Pancreas (tissue), 10 donors: Measurements from ENCODE around the gene PRICKLE2. TPM values are rescaled to one million over a fixed set of nuclear protein-coding genes. Genes with fewer than 3 reads are reported as not detected.

Source experiments
- ATAC-seq, 4 donors: fragments of 200-7000 bp; cut with Tn5 transposase; one replicate each; pipeline versions ENCODE4 v1.8.0 to v1.9.1; 2020; ENCODE audit warnings: mild to moderate bottlenecking in 4 of 4, moderate library complexity in 4 of 4
- DNase-seq, 6 donors: peaks; one replicate each; pipeline ENCODE4 v3.0.0-alpha.2; 2020
- FAIRE-seq: peaks from 2 replicates; lab custom pipeline; 2012; peaks lifted over from hg19 to GRCh38; lab: Jason Lieb, UNC
- H3K27ac ChIP-seq, 4 donors: fragments of 200-600 bp; sonication (generic); 1 replicate in 3 of 4; 2 replicates in 1 of 4; pipeline versions ENCODE4 v1.5.0 to v1.8.0; 2020
- H3K27me3 ChIP-seq, 4 donors: fragments of 200-600 bp; one replicate each; pipeline ENCODE4 v1.8.0; 2021
- H3K36me3 ChIP-seq, 3 donors: fragments of 200-600 bp; sonication (generic) in 1 of 3; one replicate each; pipeline versions ENCODE4 v1.5.0 to v1.8.0; 2020 to 2021
- H3K4me1 ChIP-seq, 3 donors: fragments of 200-600 bp; one replicate each; pipeline ENCODE4 v1.8.0; 2021
- H3K4me3 ChIP-seq, 4 donors: fragments of 200-600 bp; sonication (generic) in 2 of 4; one replicate each; pipeline versions ENCODE4 v1.5.0 to v1.8.0; 2020 to 2021
- H3K9me3 ChIP-seq, 4 donors: fragments of 200-600 bp; one replicate each; pipeline ENCODE4 v1.8.0; 2021
- WGBS, 2 donors: extraction: QIAGEN DNeasy Blood & Tissue Kit; methylation state at CpG; one replicate each; pipeline ENCODE4 v1.1.7; 2013; 5-methylcytosine and 5-hydroxymethylcytosine counted together
- intact Hi-C, 3 donors: fragments of 100-400 bp; cut with DNase I; formaldehyde crosslinking; loops; one replicate each; pipeline versions ENCODE4 v1.11.1 to v1.14.2; 2022
- polyA plus RNA-seq, 2 donors: library from polyadenylated mRNA; stranded (reverse); fragments of 200-250 nt; gene quantifications; one replicate each; pipeline ENCODE4 v1.2.3, GENCODE V29; 2013
- total RNA-seq, 6 donors: library from RNA; stranded (reverse); fragmentation: NEBNext Ultra II Directional in 4 of 6; extraction: Animal tissue kit (Norgen Biotek cat#: 25700) in 4 of 6; gene quantifications; one replicate each; pipeline versions ENCODE4 v1.2.1 to v1.2.4, GENCODE V29; 2021 to 2023
- TF ChIP-seq, protein P1 (sequence below), 4 donors: fragments of 200-600 bp; sonication (generic) in 3 of 4; IDR thresholded peaks; one replicate each; pipeline versions ENCODE4 v1.5.0 to v1.8.0; 2021; ENCODE audit warnings: antibody characterized with exemption in 4 of 4
- donor health status: healthy with polysubstance abuse.
- donor health status: DM: no; HTN: no; CAD: no; lungs with moderate emphysema.
- donor health status: DM: no; HTN: no; CAD: no.
- donor health status: control.
- donor health status: control.
- donor health status: Bipolar disorder and iron deficiency.
- donor health status: DM: yes; HTN: yes; CAD: no.
- donor health status: DM: no; HTN: no; CAD: no.
- donor health status: DM: no; HTN: no; CAD: no.
- donor health status: DM: yes; HTN: yes; CAD: no.

PRICKLE2 gene
- 10 to 100 TPM in 2 of 6 donors, 1 to 10 TPM in 4; 5.0 to 13.9 (median 8.7) TPM for total RNA-seq
- polyA plus RNA-seq: 1 to 10 TPM; 1.5 to 4.1 TPM

- H3K27ac ChIP-seq: peak within 1 kb of the TSS in 3 of 4 donors; percentile 15 to 73 (median 52)
- ATAC-seq (peak; percentile 73 to 88 (median 84)), FAIRE-seq (no peak), DNase-seq (peak; percentile 39 to 71 (median 48))
- no peaks in the 10 kb centered on the region for H3K9me3 ChIP-seq
- TF ChIP-seq, protein P1, sequence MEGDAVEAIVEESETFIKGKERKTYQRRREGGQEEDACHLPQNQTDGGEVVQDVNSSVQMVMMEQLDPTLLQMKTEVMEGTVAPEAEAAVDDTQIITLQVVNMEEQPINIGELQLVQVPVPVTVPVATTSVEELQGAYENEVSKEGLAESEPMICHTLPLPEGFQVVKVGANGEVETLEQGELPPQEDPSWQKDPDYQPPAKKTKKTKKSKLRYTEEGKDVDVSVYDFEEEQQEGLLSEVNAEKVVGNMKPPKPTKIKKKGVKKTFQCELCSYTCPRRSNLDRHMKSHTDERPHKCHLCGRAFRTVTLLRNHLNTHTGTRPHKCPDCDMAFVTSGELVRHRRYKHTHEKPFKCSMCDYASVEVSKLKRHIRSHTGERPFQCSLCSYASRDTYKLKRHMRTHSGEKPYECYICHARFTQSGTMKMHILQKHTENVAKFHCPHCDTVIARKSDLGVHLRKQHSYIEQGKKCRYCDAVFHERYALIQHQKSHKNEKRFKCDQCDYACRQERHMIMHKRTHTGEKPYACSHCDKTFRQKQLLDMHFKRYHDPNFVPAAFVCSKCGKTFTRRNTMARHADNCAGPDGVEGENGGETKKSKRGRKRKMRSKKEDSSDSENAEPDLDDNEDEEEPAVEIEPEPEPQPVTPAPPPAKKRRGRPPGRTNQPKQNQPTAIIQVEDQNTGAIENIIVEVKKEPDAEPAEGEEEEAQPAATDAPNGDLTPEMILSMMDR (IDR thresholded peaks at IDR 0.05): no peak
- intact Hi-C loops: no loop called here
- peaks cover 0 to 3% (median 0%) of the 10 kb centered on the region in 3 donors for H3K4me1 ChIP-seq
- no peaks in the 10 kb centered on the region for H3K36me3 ChIP-seq
- WGBS, 2 donors: 51 to 63% methylated on average over 13 of the region's 13 CpGs
- no peaks in the 10 kb centered on the region for H3K27me3 ChIP-seq
- H3K4me3 ChIP-seq: peak within 1 kb of the TSS in 2 of 4 donors; percentile 5 to 17
Measured at GRCh38 chr3:64224826-64225610, at the start of gene PRICKLE2. PRICKLE2 (minus strand) TSS chr3:64225466; CDS start chr3:64198927, 26,539 bp downstream.

DNA sequence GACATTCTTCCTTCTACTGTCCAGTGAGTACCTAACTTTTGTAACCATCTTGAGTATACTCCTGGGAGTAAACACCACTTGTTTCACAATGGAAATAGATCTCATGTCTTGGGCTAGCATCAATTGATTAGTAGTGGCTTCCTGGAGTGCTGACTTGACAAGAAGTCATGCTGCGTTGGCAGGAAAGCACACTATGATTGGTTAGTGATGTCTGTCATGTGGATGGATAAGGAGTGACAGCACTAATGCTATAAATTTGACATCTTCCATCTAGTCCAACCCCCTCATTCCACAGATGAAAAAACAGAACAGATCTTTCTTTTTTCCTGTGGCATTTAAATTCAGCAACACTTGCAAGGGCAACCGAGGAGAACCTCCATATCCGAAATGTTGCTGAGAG is 47.6 kb upstream of the PRICKLE2 start:
- Histone ChIP-seq H3K4me1 (no peaks in the 10 kb centered on the region), H3K36me3 (no peaks in the 10 kb centered on the region), H3K4me3 (no peak overlapping the region), H3K27ac (no peak overlapping the region), H3K27me3 (no peaks in the 10 kb centered on the region), H3K9me3 (no peaks in the 10 kb centered on the region)
- FAIRE-seq (no peak), DNase-seq (no peak), ATAC-seq (no peak)
- TF ChIP-seq, protein P1 (IDR thresholded peaks at IDR 0.05): no peak
- intact Hi-C loops: no loop called here
- WGBS, 2 donors: 89 to 98% methylated on average over 3 of the region's 3 CpGs

DNA sequence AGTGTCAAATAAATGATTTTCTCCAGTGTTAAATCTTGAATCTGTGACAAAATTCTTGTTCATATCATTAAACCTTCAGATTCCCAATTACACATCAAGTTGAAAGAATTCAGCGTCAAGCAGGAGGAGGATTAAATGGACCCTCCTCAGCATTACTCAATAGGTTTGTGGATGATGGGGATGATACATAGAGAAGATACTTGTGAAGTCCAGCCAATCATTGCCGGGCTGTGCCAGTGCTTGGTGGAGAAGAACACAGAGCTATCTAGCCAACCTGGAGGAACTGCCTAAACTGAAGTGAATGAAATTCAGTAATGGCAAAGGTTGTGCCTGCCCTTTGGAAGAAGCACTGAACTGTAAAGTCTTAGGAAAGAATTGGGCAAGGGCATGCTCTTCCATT is 47.0 kb upstream of the PRICKLE2 start:
- ATAC-seq: no peak
- Histone ChIP-seq H3K4me3 (no peak overlapping the region), H3K36me3 (no peaks in the 10 kb centered on the region), H3K4me1 (no peaks in the 10 kb centered on the region), H3K27me3 (no peaks in the 10 kb centered on the region), H3K9me3 (no peaks in the 10 kb centered on the region), H3K27ac (no peak overlapping the region)
- TF ChIP-seq, protein P1 (IDR thresholded peaks at IDR 0.05): no peak
- no peak for FAIRE-seq
- DNase-seq: no peak
- 92 to 93% methylated on average over 2 of the region's 2 CpGs for WGBS, 2 donors
- intact Hi-C loops: no loop called here

GRCh38 chr3:64271631-64272030 is 46.4 kb upstream of the PRICKLE2 start:
- 91 to 93% methylated on average over 2 of the region's 2 CpGs for WGBS, 2 donors
- Histone ChIP-seq H3K27ac (no peak overlapping the region), H3K4me3 (no peak overlapping the region), H3K4me1 (no peaks in the 10 kb centered on the region), H3K27me3 (no peaks in the 10 kb centered on the region), H3K36me3 (no peaks in the 10 kb centered on the region), H3K9me3 (no peaks in the 10 kb centered on the region)
- no peak for FAIRE-seq
- DNase-seq: no peak
- intact Hi-C loops: no loop called here
- ATAC-seq: no peak
- TF ChIP-seq, protein P1 (IDR thresholded peaks at IDR 0.05): no peak

- Histone ChIP-seq H3K27ac (no peak overlapping the region), H3K27me3 (no peaks in the 10 kb centered on the region), H3K36me3 (no peaks in the 10 kb centered on the region), H3K4me3 (no peak overlapping the region), H3K9me3 (no peaks in the 10 kb centered on the region), H3K4me1 (no peaks in the 10 kb centered on the region)
- intact Hi-C loops: no loop called here
- 93 to 96% methylated on average over 3 of the region's 3 CpGs for WGBS, 2 donors
- DNase-seq (no peak), FAIRE-seq (no peak), ATAC-seq (no peak)
- TF ChIP-seq, protein P1 (IDR thresholded peaks at IDR 0.05): no peak
Measured at GRCh38 chr3:64270866-64271260, 45.6 kb upstream of the PRICKLE2 start.
